Embryonic facial prominence (tissue), 1 donor: ENCODE measurements around the gene NCAM1.
A peak's percentile ranks its signal among the peaks of the same experiment; 100 is the strongest.

Experiments
- DNase-seq: peaks from one replicate; pipeline ENCODE4 v3.0.0-alpha.2; 2016; ENCODE audit errors: extremely low spot score

Gene NCAM1

DNA sequence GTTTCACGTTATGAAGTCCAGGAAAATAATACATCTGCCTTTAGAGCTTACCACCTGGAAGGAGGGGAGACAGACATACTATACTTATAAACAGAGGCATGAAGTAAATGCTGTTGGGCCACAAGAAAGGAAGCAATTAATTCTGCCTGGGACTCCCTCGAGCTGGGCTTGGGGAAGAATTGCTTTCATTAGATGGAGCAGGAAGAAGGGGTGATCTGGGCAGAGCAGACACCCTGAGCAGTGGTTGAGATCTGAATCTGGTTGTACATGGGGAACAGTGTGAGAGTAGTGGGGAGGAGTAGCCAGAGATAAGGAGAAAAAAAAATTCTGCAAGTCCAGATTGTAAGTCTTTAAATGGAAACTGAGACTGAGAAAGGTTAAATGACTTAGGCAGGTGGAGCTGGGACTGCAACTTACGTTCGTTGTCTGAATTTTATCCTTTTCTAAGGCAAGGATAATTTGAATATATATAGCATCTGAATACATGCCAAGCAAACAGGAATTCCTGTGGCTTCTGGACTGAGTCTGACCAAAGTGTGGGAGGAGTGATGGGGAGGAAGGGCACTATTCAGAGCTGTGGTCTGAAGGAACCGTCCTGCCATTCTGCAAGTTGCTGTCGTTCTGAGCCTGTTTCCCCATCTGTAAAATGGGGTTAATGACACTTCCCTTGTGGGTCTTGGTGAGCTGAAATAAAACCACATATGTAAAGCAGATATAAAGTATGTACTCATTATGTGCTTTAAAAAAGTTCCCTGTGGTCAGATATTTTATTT is 7.9 kb downstream of the NCAM1 start:
- no peak for DNase-seq

DNA sequence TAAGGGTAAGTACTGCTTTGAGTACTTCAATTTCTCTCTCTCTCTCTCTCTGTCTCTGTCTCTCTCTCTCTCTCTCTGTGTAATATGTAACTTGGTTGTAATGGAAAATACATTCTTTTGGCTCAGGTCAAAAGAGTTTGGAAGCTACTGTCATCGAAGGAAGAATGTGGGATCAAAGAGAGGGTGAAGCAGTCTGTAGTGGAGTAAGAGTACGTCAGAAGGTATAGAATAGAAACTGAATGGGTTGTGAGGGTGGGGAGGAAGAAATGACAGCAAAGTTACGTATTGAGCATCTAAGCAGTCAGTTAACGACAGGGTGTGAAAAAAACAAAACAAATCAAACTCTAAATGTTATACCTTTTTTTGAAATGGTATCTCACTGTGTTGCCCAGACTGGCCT is 10.0 kb downstream of the NCAM1 start:
- DNase-seq: no peak

DNA sequence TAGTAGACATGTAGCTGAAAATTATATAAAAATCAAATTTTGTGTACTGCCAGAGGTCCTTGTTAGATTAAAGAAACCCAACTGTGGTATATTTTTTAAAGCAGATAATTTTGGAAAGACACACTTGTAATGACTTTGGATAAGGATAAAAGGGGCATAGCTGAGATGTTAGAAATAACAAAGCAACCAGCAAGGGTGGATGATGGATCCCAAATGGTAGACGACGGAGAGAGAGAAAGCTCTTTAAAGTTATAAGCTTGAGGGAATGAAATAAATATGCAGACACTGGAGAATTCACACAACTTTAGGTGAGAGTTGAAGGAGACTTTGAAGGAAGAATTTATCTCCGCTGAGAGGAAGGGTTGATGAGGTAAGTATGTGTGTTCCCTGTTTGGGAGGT is 10.6 kb downstream of the NCAM1 start:
- no peak for DNase-seq

DNA sequence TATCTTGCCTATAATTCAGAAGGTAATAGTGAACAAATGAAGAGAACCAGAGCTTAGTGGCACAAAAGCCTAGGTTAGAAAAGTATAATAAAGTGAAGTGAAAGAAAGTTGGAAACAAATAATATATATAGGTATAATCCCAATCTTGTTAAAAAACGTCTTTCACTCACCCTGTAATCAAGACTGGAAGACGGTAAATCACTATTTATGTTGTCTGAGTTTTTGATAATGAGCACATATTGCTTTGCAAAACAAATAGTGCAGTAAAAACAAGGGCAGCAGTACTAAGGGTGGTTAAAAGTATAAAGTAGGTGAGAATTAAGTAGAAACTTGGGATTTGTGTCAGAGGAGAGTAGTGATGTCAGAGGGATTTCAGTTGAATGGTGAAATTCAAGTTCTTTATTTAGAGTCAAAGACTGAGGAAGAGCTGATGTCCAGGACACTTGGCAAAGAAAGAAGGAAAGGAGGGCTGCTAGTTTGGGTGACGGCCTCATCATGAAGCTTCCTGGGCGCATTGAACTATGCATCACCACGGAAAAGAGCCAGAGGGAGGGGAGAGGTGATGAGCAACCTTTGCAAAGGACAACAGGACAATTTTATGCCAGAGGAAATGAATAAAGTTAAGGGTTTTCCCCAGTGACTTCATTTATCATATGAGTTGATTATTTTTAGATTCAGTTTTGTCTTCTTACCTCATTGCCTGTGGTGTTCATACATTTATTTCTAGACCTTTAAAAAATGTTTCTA is 11.4 kb downstream of the NCAM1 start:
- DNase-seq: no peak

DNA sequence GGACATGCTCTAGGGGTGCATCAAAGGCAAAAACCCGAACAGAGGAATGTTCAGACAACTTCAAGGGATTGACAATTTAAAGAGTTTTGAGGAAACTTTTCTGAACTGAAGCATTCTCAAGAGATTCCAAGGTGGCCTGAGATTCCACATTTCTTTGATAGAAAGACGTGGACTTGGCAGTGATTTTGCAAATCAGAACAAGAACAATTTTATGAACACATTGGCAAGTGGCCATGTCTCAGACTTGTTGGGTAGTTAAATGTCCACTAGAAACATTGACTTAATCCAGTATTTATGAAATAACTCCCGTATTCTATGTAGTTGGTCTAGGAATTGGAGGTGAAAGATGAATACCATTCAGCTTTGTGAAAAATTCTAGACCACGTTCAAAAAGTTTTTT is 13.8 kb downstream of the NCAM1 start:
- no peak for DNase-seq

DNA sequence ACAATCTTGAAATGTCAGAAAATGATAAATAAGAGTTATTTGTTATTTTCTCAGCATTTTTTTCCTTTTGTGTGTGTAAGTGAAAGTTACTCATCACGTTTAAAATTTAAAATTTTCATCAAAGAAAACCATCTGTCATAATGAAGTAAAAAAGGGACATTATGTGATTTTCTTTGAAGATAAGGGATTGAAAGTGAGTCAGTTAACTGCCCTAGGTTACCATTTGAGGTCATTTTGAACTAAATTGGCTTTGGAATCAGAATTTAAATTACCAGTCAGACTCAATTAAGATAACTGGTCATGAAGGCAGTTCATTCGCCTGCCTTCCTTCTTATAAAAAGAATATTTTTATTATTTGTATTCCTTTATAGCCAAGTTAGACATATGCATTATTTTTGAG is 14.3 kb downstream of the NCAM1 start:
- no peak for DNase-seq

DNA sequence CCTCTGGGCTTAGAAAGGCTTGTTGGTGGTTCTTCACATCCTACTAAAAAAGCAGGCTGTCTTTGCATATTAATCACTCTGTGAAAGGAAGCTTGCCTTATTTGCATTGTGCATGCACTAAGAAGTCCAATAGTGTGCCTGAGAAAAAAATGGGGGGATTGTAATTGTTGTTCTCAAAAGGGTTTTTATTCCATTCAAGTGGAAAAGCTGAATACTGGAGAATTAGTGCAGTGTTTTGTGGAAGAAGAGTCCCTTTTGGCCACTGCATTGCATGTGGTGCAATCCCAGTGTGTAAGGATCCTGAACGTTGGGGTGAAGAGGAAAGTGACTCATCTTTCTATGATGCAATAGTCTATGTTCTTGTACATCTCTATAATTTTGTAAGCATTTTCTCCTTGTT is 16.5 kb downstream of the NCAM1 start:
- DNase-seq: no peak

DNA sequence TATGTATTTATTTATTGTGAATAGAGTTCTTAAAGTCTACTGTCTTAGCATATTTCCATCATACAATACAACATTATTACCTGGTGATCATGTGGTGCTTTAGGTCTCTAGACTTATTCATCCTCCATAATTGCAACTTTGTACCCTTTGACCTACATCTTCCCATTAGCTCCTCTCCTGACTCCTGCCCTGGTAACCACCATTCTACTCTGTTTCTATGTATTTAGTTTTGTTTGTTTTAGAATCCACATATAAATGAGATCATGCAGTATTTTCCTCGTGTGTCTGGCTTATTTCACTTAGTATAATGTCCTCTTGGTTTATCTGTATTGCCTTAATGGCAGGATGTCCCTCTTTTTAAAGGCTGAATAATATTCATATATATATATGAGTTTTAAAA is 22.7 kb downstream of the NCAM1 start:
- no peak for DNase-seq

DNA sequence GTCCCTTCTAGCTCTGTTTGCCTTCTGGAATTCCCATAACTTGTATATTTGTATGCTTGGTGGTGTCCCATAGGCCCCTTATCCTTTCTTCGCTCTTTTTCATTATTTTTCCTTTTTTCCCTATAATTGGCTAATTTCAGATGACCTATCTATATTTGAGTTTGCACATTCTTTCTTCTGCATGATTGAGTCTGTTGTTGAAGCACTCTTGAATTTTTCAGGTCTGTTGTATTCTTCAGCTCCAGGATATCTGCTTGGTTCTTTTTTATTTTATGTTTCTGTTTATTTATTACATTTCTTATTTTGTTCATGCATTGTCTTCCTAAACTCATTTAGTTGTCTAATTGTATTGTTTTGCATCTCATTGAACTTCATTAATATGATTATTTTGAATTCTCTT is 28.0 kb downstream of the NCAM1 start:
- no peak for DNase-seq

DNA sequence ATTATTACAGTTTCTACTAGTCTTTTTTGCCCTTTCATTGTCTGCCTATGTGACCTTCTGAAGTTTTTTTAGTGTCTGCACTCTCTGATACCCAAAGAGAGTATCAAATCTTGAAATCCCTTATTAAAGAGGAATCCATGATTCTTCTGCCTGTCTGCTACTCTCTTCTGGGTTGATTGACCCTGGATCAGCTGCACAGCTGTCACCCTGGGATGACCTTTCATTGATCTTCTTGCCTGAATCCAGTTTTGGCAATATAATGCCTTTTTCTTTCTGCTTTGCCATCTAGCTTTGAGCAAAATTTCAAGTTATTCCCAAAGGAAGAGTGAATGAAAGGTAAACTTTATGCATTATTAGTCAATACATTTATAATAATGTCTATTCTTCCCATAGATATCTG is 32.6 kb downstream of the NCAM1 start:
- DNase-seq: no peak

DNA sequence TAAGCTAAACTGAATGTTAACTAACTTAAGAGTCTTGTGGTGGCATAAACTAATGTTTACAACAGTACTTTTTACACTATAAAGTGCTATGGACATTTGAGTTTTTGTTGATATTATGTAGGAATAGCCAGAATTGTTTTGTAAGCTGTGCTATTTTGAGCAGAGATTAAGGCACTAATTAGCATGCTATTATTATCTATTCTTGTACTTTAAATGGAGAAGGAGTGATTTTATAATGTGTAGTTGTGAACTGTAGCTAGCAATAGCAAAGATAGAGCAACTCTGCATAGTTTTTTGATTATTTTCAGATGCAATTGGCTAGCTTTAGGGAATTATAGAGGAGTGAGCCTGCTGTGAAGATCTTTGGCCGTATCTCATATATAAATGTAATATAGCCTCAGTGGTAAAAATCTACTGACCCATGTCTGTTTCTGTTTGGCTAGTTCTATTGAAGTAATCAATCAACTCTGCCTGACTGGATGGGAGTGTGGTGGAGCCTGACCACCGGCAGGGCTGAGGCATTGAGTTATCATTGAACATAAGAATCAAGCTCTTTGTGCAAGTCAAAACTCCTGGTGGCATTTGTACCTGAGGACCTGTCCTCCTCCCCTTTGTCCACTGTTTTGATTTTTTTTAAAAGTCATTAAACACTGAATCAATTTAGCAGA is 34.3 kb downstream of the NCAM1 start:
- DNase-seq: no peak

DNA sequence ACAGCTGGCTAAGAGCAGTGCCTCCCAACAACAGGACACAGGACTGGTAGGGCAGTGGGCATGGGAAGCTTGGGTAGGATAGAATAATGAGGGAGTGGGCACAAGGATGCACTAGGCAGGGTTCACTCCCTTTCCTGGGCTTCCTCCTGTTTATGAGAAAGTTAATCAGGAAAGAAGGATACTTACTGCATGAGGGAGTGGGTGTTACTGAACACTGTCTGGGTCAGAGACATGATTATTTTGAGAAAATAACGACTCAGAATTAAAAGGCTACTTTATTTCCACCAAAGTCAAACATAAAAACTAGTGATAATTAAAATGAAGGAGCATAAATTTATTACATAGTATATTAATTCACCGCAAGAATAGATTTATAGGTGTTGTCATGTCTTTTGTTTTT is 35.8 kb downstream of the NCAM1 start:
- DNase-seq: no peak

DNA sequence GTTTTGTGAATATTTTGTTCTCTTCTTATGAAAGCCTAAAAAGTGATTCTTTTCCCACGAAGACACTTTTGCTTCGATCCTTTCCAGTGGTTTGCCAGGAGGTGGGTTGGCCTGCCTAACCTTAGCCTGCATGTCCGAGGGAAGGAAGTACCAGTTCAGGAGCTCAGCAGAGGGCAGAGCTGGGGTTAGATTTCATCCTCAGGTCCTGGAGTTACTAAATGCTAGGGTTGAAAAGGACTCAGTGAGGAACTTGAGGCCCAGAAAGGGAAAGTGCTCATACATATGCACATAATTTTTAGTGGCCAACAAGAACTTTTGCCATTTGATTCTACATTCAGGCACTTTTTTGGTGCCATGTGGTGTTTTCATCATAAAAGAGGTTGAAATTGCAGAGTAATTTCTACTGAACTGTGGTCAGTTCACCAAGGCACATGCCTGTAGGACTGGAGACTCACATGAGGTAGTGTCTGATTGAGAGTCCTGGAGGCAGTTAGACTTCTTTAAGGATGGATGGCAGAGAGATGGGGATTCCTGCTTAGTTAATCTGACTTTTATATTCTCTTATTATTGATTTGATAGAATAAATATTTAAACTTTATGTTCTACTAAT is 36.7 kb downstream of the NCAM1 start:
- DNase-seq: no peak

DNA sequence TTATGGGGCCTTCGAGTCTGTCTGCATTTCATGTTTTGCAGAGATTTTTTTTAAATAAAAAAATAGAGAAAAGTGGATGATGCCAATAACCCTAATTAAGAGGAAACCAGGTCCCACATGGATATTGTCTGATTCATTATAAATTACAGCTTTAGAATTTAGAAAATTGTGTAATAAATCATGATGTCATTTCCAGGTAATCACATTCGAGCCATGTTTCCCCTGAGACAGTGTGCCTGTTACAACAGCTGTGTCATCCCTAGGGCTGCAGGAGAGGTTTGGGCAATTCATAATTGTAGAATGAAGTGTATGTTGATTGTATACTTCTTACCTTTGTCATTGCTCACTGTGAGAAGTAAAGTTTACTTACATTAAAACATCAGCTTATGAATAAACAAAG is 38.3 kb downstream of the NCAM1 start:
- DNase-seq: no peak

DNA sequence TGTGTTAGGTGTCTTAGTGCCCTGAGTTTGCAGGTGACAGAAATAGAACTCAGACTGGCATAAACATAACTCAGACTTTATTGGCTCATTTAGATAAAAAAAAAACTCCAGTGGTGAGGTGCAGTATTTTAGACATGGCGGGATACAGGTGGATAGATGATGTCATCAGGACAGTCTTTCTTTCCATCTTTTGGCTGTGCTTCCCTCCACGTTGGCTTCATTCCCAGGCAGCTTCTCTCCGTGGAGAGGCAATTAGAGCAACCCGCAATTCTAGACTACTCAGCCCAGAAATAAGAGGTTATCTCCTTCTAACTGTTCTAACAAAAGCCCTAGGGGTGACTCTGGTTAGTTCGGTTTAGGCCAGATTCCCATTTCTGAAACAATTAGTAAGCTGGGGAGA is 40.5 kb downstream of the NCAM1 start:
- no peak for DNase-seq

DNA sequence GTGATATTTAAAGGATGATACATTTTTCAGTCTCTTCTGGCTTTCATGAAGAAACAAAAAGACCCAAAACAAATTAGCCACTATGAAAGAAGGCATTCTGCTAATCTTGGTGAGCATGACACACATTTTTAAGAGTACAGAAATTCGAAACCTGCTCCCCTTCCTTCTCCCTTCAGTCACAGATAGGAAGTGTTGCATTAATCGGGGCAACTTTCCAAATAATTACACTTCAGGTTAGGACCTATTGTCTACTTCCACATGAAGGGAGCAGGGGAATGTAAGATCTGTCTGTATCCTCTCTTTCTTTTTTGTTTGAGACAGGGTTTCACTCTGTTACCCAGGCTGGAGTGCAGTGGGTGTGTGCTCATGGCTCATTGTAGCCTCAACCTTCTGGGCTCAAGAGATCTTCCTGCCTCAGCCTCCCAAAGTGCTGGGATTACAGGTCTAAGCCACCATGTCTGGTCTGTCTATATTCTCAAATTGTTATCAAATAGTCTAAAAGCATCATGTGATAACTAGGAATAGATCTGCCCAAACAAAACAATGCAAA is 45.8 kb downstream of the NCAM1 start:
- no peak for DNase-seq

DNA sequence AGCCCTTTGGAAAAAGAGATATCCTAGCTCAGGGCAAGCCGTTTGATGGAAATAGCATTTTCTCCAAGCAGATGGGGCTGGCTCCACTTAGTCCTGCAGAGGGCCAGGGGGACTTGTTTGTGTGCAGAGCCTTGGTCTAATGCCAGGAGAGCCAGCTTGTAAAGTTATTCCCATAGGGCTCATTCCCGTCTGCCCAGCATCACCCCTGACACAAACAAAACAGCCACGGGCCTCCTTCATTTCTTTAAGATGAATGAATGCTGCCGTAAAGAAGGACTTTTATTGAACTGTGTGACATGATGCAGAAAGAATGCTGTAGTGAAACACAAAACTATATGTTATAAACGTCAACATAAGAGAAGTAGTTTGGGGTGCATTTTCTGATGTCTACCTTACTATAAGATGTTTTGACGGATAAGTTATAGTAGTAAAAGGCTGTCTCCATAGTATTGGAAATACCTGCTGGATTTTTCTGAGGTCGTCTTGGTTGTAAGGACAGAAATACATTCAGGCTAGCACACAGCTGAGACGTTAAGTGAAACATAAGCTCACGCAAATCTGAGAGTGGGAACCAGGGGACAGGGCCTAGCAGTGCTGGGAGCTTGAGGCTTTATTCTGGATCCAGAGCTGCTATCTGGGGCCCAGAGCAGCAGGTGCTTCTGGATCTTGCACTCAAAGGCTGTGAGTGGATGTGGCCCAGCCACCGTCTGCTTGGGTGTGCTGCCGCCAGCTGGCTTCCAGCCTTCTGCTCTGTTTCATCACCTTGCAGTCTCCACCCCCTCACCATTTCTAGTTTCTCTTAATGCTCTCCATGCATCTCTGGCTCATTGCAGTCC is 53.3 kb downstream of the NCAM1 start:
- peak; percentile 47 for DNase-seq

DNA sequence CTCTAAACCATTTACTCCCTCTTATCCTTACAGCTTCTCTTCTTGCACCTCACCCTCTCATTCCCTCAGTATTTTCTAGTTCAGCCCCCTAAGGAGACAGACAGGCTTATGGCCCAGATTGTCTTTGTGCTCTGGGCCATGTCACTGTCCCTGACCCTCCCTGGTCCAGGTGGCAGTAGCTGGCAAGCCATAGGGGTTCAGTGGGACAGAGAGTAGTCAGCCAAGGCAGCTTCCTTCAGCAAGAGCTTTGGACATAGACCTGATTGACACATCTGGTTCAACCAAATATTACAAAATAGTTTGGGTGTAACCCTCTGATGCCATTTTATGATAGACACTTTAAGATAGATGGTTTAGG is 53.9 kb downstream of the NCAM1 start:
- no peak for DNase-seq

DNA sequence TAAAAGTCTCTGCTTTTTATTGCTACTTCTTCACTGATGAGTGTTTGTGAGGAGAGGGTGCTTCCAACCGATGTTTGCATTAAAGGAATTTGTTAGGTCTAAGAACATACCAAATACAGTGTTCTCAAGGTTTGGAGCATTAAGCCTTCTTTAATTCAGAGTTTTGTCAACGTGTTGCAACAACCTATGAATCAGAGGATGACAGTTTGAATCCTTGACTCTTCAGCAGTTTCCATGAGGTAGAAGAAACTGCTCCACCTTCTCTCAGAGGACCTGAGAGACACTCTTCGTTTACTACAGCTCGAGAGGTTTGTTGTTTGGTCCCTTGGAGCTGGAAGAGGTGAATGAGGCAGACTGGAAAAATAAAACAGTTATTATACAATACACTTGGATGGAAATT is 55.7 kb downstream of the NCAM1 start:
- DNase-seq: no peak

DNA sequence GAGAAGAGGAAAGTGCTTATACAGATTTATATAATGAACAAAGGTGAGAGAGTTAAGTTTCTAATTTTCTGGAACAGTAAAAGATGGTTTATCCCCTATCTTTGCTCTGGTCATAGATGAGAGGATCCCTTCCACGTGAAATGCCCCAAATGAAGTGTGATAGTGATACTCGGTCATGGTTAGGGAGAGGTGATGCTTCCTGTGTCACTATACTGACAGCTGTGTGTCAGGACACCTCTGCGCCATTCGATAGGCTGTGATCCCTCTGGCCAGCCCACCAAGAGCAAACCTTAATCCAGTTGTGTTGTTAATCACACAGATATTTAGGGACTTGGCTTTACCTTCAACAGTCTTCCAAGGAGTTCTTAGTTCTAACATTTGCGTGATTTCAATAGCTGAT is 57.7 kb downstream of the NCAM1 start:
- no peak for DNase-seq

DNA sequence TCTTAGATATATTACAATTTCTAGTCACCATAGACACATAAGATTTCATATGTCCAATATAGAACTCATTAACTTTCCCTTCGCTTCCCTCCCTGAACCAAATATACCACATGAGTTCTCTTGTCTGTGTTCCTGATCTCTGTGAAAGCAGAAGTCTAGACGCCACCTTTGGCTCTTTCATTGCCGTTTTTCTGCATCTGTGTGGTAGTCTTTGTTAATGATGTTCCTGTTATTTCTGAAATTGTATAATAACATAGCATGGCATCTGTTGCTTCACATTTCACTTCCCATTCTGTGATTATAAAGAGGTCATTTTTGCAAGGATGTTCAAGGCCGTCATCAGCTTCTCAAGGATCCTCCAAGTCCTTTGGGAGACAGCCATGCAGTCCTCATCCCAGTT is 58.5 kb downstream of the NCAM1 start:
- DNase-seq: no peak
